K562 (cell line): ENCODE results near the gene ATP2A3. TPM values are rescaled to one million over a fixed set of nuclear protein-coding genes. Genes with fewer than 3 reads are reported as not detected.

Source experiments
- ATAC-seq: fragments of 200-7000 bp; cut with Tn5 transposase; 3 replicates; pipeline ENCODE4 v1.9.1; 2020; ENCODE audit warnings: moderate library complexity
- BruUV-seq: library from RNA; stranded (reverse); fragments of 400-500 nt; replicated peaks from 2 replicates; lab custom pipeline; 2021; lab: Mats Ljungman, UMichigan
- CTCF ChIA-PET: fragments of 300-600 bp; formaldehyde crosslinking; extraction: SDS; loops from one replicate; lab custom pipeline; 2021; ENCODE audit warnings: low intra/inter-chr PET ratio; lab: Yijun Ruan, JAX
- POLR2A ChIA-PET: fragments of 300-600, 350-650 bp; sonication (Branson Sonifier 250); formaldehyde crosslinking; extraction: SDS; loops from one replicate; lab custom pipeline; 2021; ENCODE audit warnings: antibody characterized with exemption, inconsistent platforms; lab: Yijun Ruan, JAX
- DNase-seq, 4 experiments: peaks; one replicate each; pipeline versions ENCODE4 v3.0.0 to v3.0.0-alpha.2; 2011 to 2018; ENCODE audit warnings: low spot score in 3 of 4, mixed read lengths in 3 of 4; ENCODE audit errors: extremely low read depth in 1 of 4
- FAIRE-seq: peaks from 2 replicates; lab custom pipeline; 2011; peaks lifted over from hg19 to GRCh38; lab: Jason Lieb, UNC
- H2AFZ ChIP-seq: 2 replicates; pipeline ENCODE4 v1.6.0; 2011; ENCODE audit warnings: low read depth, low read length, control low read depth, inconsistent platforms
- H3K27ac ChIP-seq: fragments of 200-600 bp; 3 replicates; pipeline ENCODE4 v1.8.0; 2011; ENCODE audit warnings: low read depth, mild to moderate bottlenecking, control low read depth, inconsistent platforms, low read length, moderate library complexity, mixed read lengths; ENCODE audit errors: extremely low read depth
- H3K27me3 ChIP-seq, 2 experiments: fragments of 300-600 bp in 1 of 2; 2 replicates in 1 of 2; 3 replicates in 1 of 2; pipeline versions ENCODE4 v1.6.0 to v1.8.0; 2011; ENCODE audit warnings: inconsistent platforms in 2 of 2, low read length in 2 of 2, mild to moderate bottlenecking in 1 of 2, mixed read lengths in 1 of 2, moderate library complexity in 1 of 2; ENCODE audit not compliant: control insufficient read depth in 2 of 2, insufficient read depth in 2 of 2
- H3K36me3 ChIP-seq: fragments of 300-600 bp; 3 replicates; pipeline ENCODE4 v1.8.0; 2011; ENCODE audit warnings: mild to moderate bottlenecking, low read length, inconsistent platforms; ENCODE audit not compliant: control insufficient read depth, insufficient read depth
- H3K4me1 ChIP-seq, 2 experiments: fragments of 200-600 bp in 1 of 2; replicated peaks in 1 of 2; 2 replicates in 1 of 2; 3 replicates in 1 of 2; pipeline versions ENCODE4 v1.5.1 to v1.8.0; 2011; ENCODE audit warnings: inconsistent platforms in 2 of 2, low read length in 2 of 2, mild to moderate bottlenecking in 1 of 2, mixed read lengths in 1 of 2, moderate library complexity in 1 of 2; ENCODE audit not compliant: control insufficient read depth in 2 of 2, insufficient read depth in 2 of 2
- H3K4me2 ChIP-seq: 2 replicates; pipeline ENCODE4 v1.6.1; 2011; ENCODE audit warnings: low read length, control low read depth, inconsistent platforms, mixed read lengths; ENCODE audit not compliant: insufficient read depth
- H3K4me3 ChIP-seq: fragments of 200-600 bp; sonication (generic), shearing (Covaris generic); 2 replicates; pipeline ENCODE4 v1.5.1; 2016; ENCODE audit warnings: control low read depth, inconsistent platforms
- H3K79me2 ChIP-seq: fragments of 200-600 bp; 3 replicates; pipeline ENCODE4 v1.8.0; 2011; ENCODE audit warnings: low read length, inconsistent platforms; ENCODE audit not compliant: control insufficient read depth, insufficient read depth
- H3K9ac ChIP-seq, 2 experiments: 2 replicates each; pipeline versions ENCODE4 v1.6.0 to v1.6.1; 2011; ENCODE audit warnings: low read depth in 2 of 2, low read length in 2 of 2, control low read depth in 1 of 2, inconsistent platforms in 1 of 2, mild to moderate bottlenecking in 1 of 2, mixed read lengths in 1 of 2; ENCODE audit not compliant: insufficient read depth in 1 of 2
- H3K9me1 ChIP-seq: one replicate; pipeline ENCODE4 v1.6.0; 2011; ENCODE audit warnings: inconsistent platforms, mild to moderate bottlenecking, low read length, moderate library complexity; ENCODE audit not compliant: control insufficient read depth, insufficient read depth
- H3K9me3 ChIP-seq: replicated peaks from 2 replicates; pipeline ENCODE4 v1.5.1; 2011; ENCODE audit warnings: low read depth, low read length, inconsistent platforms; ENCODE audit not compliant: control insufficient read depth, insufficient read depth
- H4K20me1 ChIP-seq: replicated peaks from 2 replicates; pipeline ENCODE4 v1.6.1; 2011; ENCODE audit warnings: low read length, inconsistent platforms, mixed read lengths; ENCODE audit not compliant: control insufficient read depth, insufficient read depth
- DACH1 ChIP-seq: fragments of 450-650 bp; IDR thresholded peaks from 2 replicates; pipeline ENCODE4 v1.6.1; 2018; ENCODE audit not compliant: partially characterized antibody
- GTF2A2 ChIP-seq: IDR thresholded peaks from 2 replicates; pipeline ENCODE4 v1.6.1; 2016; ENCODE audit warnings: mild to moderate bottlenecking, missing genetic modification characterization, missing compliant biosample characterization
- HDGF ChIP-seq: fragments of 450-650 bp; IDR thresholded peaks from 2 replicates; pipeline ENCODE4 v1.6.1; 2016
- MEF2A ChIP-seq: IDR thresholded peaks from 2 replicates; pipeline ENCODE4 v1.6.1; 2011; ENCODE audit warnings: low read depth, mild to moderate bottlenecking, low read length, moderate library complexity; ENCODE audit not compliant: control insufficient read depth
- MYNN ChIP-seq, 2 experiments: sonication (generic); formaldehyde crosslinking in 1 of 2; IDR thresholded peaks; 2 replicates each; pipeline versions ENCODE4 v1.5.0 to v1.6.1; 2016 to 2020; ENCODE audit warnings: antibody characterized with exemption in 1 of 2, missing genetic modification reagents in 1 of 2
- NR2F6 ChIP-seq: fragments of 450-650 bp; formaldehyde crosslinking; IDR thresholded peaks from 2 replicates; pipeline ENCODE4 v1.4.0; 2020; ENCODE audit warnings: mild to moderate bottlenecking
- PHTF2 ChIP-seq: fragments of 250-450 bp; sonication (Bioruptor Pico); IDR thresholded peaks from 2 replicates; pipeline ENCODE4 v1.5.0; 2021; ENCODE audit warnings: mild to moderate bottlenecking
- POLR2B ChIP-seq: fragments of 450-650 bp; IDR thresholded peaks from 2 replicates; pipeline ENCODE4 v1.6.1; 2018; ENCODE audit warnings: low read depth; ENCODE audit not compliant: partially characterized antibody
- RBFOX2 ChIP-seq: fragments of 200-400 bp; formaldehyde crosslinking; IDR thresholded peaks from 2 replicates; pipeline ENCODE4 v1.6.1; 2017; ENCODE audit warnings: low read depth, mild to moderate bottlenecking, low read length, moderate library complexity
- RCOR1 ChIP-seq, 2 experiments: IDR thresholded peaks; 2 replicates each; pipeline ENCODE4 v1.6.1; 2012; ENCODE audit warnings: low read depth in 2 of 2, low read length in 2 of 2, borderline replicate concordance in 1 of 2, improper control_type of control experiment in 1 of 2
- STAT5A ChIP-seq: IDR thresholded peaks from 2 replicates; pipeline ENCODE4 v1.6.1; 2012; ENCODE audit warnings: low read length, inconsistent platforms, borderline replicate concordance
- ZC3H8 ChIP-seq: fragments of 450-650 bp; IDR thresholded peaks from 2 replicates; pipeline ENCODE4 v1.6.1; 2017
- ZFX ChIP-seq: sonication (generic); formaldehyde crosslinking; IDR thresholded peaks from 2 replicates; pipeline ENCODE4 v1.8.0; 2022; ENCODE audit warnings: mild to moderate bottlenecking, missing genetic modification reagents, moderate library complexity
- ZNF197 ChIP-seq: fragments of 200-800 bp; sonication (Bioruptor generic); IDR thresholded peaks from 2 replicates; pipeline ENCODE4 v1.6.1; 2016; ENCODE audit warnings: low read depth, missing genetic modification characterization, missing compliant biosample characterization
- ZNF347 ChIP-seq: fragments of 450-650 bp; formaldehyde crosslinking; IDR thresholded peaks from 2 replicates; pipeline ENCODE4 v1.4.0; 2020; ENCODE audit warnings: low read depth, mild to moderate bottlenecking, moderate library complexity
- WGBS: fragments of 100-300 bp; shearing (Covaris generic); methylation state at CpG from one replicate; pipeline ENCODE4 v1.1.6; 2016; ENCODE audit warnings: low coverage, mixed read lengths; ENCODE audit not compliant: insufficient coverage; ENCODE audit errors: missing lambda C conversion rate; 5-methylcytosine and 5-hydroxymethylcytosine counted together
- in situ Hi-C: fragments of 300-500 bp; cut with MboI; formaldehyde crosslinking; loops from 4 replicates; pipeline ENCODE4 v1.15.0; 2018; ENCODE audit warnings: inconsistent platforms, mixed read lengths
- intact Hi-C: fragments of 100-400 bp; cut with micrococcal nuclease; formaldehyde crosslinking; loops from 2 replicates; pipeline ENCODE4 v1.14.2; 2022
- polyA plus RNA-seq, 8 experiments: library from polyadenylated mRNA; depleted of rRNA in 4 of 8; stranded (reverse) in 5 of 8; unstranded in 3 of 8; fragments of >200 nt; fragmentation: Nextera tagmentation in 2 of 8; fragmentation: Illumina TruSeq in 1 of 8; extraction: Ambion mirVana in 2 of 8; extraction: Trizol in 1 of 8; gene quantifications; 2 replicates each; pipeline versions ENCODE4 v1.2.1 to v1.2.3, GENCODE V29; 2011 to 2014; ENCODE audit warnings: inconsistent platforms in 1 of 8, missing spikeins in 1 of 8
- total RNA-seq, 7 experiments: library from RNA; depleted of rRNA in 6 of 7; stranded (reverse); fragments of >200 nt in 6 of 7; fragmentation: Illumina TruSeq in 2 of 7; extraction: Trizol in 2 of 7; gene quantifications; 2 replicates each; pipeline versions ENCODE4 v1.2.1 to v1.2.3, GENCODE V29; 2011 to 2021; ENCODE audit warnings: low replicate concordance in 1 of 7
- TF ChIP-seq, protein P1 (sequence below): IDR thresholded peaks from 2 replicates; pipeline ENCODE4 v1.6.1; 2014; ENCODE audit warnings: antibody characterized with exemption
- TF ChIP-seq, protein P2 (sequence below): fragments of 450-650 bp; conservative IDR thresholded peaks from 2 replicates; pipeline ENCODE4 v1.6.1; 2016; ENCODE audit warnings: missing genetic modification characterization, low read depth, mild to moderate bottlenecking, missing compliant biosample characterization, moderate library complexity

Gene ATP2A3
- total and polyA plus RNA-seq, 9 of the 15 experiments (the other 6 are each of a cell fraction or from before 2014, with no cell fraction given): 0.65 to 103 (median 31.3) TPM

DNA sequence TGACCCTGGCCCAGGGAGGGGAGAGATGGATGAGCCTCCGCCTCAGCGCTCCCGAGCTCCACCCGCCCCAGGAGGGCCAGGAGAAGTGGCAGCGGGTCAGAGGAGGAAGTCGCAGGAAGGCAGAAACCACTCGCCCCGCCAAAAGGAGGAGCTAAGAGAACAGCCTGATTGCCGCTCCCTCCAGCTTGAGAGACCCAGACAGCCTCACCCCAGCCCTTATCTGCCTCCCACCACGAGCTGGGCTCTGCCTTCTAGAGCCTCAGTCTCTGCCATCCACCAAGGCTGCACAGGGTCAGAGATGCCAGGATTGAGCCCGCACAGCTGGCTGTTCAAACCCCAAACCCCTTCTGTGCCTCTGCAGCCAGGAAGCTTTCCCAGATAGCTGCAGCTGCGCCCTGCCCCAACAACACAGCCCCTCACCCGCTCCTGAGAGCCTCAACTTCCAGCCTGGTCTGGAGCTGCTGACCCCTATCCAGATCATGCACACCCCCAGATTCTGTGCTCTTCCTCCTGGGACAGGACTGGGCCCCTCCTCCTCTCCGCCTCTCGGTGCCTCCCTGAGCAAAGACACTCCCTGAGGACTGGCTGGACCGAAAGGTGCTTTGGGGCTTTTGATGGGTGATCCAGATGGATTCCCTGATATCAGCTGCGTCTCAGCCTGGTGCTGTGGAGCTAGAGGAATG, 1.0 kb upstream of the ATP2A3 start (continued):
- TF ChIP-seq RBFOX2: peak; percentile 71
- no peak for TF ChIP-seq ZC3H8
- TF ChIP-seq POLR2B: peak; percentile 66
- peak in 1 of 2 experiments; percentile 94; a peak in 2 of 4 replicates for TF ChIP-seq RCOR1 (IDR thresholded peaks at IDR 0.05; ENCODE audit: borderline replicate concordance in 1 of 2, low read depth in 2 of 2, low read length in 2 of 2)
- TF ChIP-seq STAT5A: no peak
- no peak for TF ChIP-seq HDGF
- peak; percentile 54; the same call in 1 of the 2 replicates for TF ChIP-seq MYNN (IDR thresholded peaks at IDR 0.05)
- no peak for TF ChIP-seq MYNN (CRISPR knock-in tag; IDR thresholded peaks at IDR 0.05)

DNA sequence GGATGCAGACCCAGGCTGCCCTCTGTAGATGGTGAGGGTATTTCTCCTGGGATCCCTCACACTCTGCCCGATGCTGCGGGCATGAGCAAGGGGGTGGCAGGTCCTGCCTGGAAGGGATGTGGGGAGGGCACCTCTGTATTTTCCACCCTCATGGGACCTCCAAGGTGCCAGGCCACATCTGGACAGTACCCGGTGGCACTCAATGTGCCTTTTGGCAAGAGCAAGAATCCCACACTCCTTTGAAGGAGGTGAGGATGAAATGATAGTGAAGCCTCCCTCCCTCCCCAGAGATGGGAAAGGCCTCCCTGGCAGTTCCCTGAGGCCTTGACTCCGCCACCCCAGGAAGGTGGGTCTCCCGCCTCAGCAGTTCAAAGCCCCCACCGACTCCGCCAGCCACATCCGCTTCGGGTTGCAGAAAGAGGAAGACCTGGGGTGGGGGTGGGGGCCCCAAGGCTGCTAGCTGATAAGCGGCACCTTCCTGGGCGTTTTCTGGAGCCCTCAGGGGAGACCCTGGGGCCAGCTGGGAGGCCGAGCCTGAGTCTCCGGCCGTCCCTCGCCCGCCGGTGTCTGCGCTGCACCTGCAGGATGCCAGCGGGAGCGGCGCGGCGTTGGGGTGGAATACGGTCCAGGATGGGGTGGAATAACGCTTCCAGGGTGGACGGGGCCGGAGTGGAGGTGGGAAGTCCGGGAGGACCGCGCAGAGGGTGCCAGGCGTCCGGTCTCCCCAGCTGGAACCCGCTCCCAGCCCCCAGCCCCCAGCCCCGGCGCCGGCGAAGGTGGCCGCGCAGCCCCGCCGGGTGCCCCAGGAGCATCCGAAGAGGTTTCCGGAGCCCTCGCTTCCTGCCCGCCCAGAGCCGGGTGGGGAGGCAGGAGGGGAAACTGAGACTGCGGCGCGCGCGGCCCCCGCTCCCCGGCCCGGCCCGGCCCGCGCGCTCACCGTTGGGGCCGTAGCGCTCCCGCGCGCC, 718 bp downstream of the ATP2A3 start:
- Histone ChIP-seq H3K4me1 (peaks cover 43 to 72% of the 10 kb centered on the region in 2 experiments), H3K9me3 (no peaks in the 10 kb centered on the region), H3K79me2 (peaks cover 53% of the 10 kb centered on the region), H3K27ac (peak overlapping the region; percentile 88; the same call in 2 of the 3 replicates), H3K36me3 (peaks cover 7% of the 10 kb centered on the region; the same call in 2 of the 3 replicates), H3K4me3 (peak overlapping the region; percentile 73), H3K27me3 (no peaks in the 10 kb centered on the region), H2AFZ (peak overlapping the region; percentile 33; the same call in 1 of the 2 replicates), H4K20me1 (0 out of 2 replicates have a peak, but pooled peaks cover 8% of the 10 kb centered on the region), H3K4me2 (peak overlapping the region; percentile 84), H3K9me1 (no peaks in the 10 kb centered on the region), H3K9ac (peak overlapping the region; percentile 78 to 91)
- in situ Hi-C loops: no loop called here
- peak; percentile 22 for ATAC-seq
- ChIA-PET CTCF (interaction anchor here (0.9 kb wide), 1 partner anchor 40 kb away, joined by 4 read pairs; no protein-coding TSS in a partner anchor), POLR2A (interaction anchor here (0.6 to 2.1 kb wide), 4 partner anchors 11 to 182 kb away, joined by 3 to 5 read pairs (median 3); no protein-coding TSS in a partner anchor)
- WGBS: 13% methylated on average over 9 of the region's 64 CpGs
- FAIRE-seq: no peak
- BruUV-seq: no TSS peak
- DNase-seq: peak; percentile 32 to 78 (median 47)
- intact Hi-C loops: loop anchor here (2.0 kb wide), 1 partner anchor 49 kb away; no protein-coding TSS in a partner anchor
- TF ChIP-seq GTF2A2 (tag) (no peak), NR2F6 (CRISPR knock-in tag) (no peak), ZNF197 (CRISPR knock-in tag) (no peak), MEF2A (no peak), PHTF2 (CRISPR knock-in tag) (no peak), ZFX (CRISPR knock-in tag) (peak; percentile 39), ZNF347 (CRISPR knock-in tag) (no peak), DACH1 (no peak)
- TF ChIP-seq, protein P1, sequence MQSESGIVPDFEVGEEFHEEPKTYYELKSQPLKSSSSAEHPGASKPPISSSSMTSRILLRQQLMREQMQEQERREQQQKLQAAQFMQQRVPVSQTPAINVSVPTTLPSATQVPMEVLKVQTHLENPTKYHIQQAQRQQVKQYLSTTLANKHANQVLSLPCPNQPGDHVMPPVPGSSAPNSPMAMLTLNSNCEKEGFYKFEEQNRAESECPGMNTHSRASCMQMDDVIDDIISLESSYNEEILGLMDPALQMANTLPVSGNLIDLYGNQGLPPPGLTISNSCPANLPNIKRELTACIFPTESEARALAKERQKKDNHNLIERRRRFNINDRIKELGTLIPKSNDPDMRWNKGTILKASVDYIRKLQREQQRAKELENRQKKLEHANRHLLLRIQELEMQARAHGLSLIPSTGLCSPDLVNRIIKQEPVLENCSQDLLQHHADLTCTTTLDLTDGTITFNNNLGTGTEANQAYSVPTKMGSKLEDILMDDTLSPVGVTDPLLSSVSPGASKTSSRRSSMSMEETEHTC: no peak
- TF ChIP-seq, protein P2, sequence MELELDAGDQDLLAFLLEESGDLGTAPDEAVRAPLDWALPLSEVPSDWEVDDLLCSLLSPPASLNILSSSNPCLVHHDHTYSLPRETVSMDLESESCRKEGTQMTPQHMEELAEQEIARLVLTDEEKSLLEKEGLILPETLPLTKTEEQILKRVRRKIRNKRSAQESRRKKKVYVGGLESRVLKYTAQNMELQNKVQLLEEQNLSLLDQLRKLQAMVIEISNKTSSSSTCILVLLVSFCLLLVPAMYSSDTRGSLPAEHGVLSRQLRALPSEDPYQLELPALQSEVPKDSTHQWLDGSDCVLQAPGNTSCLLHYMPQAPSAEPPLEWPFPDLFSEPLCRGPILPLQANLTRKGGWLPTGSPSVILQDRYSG: no peak
